Measurements from ENCODE around the gene ARHGAP5. TPM values are rescaled to one million over a fixed set of nuclear protein-coding genes. Genes with fewer than 3 reads are reported as not detected.

Gene ARHGAP5
- total RNA-seq, 1 donor from 2014 or later, result 73.8 TPM

DNA sequence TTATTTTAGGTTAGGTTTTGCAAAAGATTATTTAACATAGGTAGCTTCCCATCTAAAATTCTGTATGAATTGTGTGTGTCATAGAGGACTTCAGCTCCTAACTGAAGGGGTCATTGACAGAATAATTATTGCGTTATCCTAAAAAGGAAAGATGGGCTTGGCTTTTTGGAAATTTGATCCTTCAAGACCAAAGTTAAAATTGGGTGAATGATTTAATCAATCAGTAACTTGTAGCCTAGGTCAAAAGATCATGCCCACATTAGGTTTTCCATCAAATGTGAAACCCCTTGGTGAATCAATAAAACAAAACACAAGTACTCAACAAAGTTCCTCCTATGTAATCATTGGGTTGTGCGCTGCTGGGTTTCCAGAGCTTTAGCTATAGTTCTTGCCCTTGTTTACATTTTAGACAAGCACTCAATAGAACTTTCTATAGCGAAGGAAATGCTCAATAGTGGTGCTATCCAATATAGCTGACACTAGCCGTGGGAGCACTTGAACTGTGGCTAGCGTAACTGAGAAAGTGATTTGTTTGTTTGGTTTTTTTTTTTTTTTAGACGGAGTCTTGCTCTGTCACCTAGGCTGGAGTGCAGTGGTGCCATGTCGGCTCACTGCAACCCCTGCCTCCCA is 37.6 kb upstream of the ARHGAP5 start:
- H3K27me3 Mint-ChIP-seq (ENCODE audit: unreplicated experiment), result peaks cover 1% of the 10 kb centered on the region
- no peaks in the 10 kb centered on the region for H3K36me3 Mint-ChIP-seq (ENCODE audit: unreplicated experiment)
- no peaks in the 10 kb centered on the region for H3K4me1 Mint-ChIP-seq (ENCODE audit: low read depth, unreplicated experiment)
- TF ChIP-seq, protein P1, sequence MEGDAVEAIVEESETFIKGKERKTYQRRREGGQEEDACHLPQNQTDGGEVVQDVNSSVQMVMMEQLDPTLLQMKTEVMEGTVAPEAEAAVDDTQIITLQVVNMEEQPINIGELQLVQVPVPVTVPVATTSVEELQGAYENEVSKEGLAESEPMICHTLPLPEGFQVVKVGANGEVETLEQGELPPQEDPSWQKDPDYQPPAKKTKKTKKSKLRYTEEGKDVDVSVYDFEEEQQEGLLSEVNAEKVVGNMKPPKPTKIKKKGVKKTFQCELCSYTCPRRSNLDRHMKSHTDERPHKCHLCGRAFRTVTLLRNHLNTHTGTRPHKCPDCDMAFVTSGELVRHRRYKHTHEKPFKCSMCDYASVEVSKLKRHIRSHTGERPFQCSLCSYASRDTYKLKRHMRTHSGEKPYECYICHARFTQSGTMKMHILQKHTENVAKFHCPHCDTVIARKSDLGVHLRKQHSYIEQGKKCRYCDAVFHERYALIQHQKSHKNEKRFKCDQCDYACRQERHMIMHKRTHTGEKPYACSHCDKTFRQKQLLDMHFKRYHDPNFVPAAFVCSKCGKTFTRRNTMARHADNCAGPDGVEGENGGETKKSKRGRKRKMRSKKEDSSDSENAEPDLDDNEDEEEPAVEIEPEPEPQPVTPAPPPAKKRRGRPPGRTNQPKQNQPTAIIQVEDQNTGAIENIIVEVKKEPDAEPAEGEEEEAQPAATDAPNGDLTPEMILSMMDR (IDR thresholded peaks at IDR 0.05; ENCODE audit: partially characterized antibody, unreplicated experiment), result no peak
- H3K9me3 Mint-ChIP-seq (ENCODE audit: unreplicated experiment), result peaks cover 2% of the 10 kb centered on the region
- no peak overlapping the region for H3K4me3 Mint-ChIP-seq (ENCODE audit: unreplicated experiment)
- DNase-seq, result no peak
- no peak overlapping the region for H3K27ac Mint-ChIP-seq (ENCODE audit: unreplicated experiment)

DNA sequence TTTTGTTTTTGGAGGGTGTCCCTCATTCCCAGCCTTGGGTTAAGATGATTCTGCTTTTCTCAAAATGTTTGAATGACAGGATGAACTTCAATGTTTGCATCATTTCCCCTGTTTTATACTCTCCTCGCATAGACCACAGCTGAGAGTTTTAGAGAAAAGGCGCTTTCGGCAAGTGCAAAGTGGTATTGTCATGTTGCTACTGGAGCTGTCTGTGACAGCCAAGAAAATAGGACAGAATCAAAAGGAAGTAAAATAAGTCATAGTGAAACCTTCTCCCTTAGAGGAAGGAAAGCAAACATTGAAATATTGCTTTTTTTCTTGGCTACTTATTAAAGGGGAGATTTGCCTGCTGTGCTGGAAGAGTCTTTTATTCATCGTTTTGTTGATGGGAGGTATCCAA is 33.5 kb upstream of the ARHGAP5 start:
- no peak overlapping the region for H3K4me3 Mint-ChIP-seq (ENCODE audit: unreplicated experiment)
- no peaks in the 10 kb centered on the region for H3K27me3 Mint-ChIP-seq (ENCODE audit: unreplicated experiment)
- TF ChIP-seq, protein P1 (IDR thresholded peaks at IDR 0.05; ENCODE audit: partially characterized antibody, unreplicated experiment), result no peak
- no peak overlapping the region for H3K27ac Mint-ChIP-seq (ENCODE audit: unreplicated experiment)
- H3K4me1 Mint-ChIP-seq (ENCODE audit: low read depth, unreplicated experiment), result no peaks in the 10 kb centered on the region
- H3K36me3 Mint-ChIP-seq (ENCODE audit: unreplicated experiment), result no peaks in the 10 kb centered on the region
- DNase-seq, result no peak
- no peaks in the 10 kb centered on the region for H3K9me3 Mint-ChIP-seq (ENCODE audit: unreplicated experiment)

DNA sequence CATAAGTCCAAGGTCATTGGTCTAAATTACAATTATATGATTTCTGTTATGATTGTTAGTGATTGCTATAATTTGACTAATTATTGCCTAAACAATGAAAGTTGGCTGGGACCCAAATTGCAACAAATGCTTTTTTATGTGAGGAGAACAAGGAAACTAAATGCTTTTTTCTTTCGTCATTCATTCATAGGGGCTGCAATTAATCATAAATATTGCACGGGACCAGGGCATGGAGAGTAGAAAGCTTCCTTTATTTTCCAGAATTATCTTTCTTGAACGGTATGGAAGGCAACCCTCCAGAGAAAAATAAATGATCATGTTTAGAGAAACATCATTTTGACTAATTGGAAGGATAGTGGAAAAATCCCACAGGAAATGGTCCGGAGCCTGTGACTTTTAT is 32.6 kb upstream of the ARHGAP5 start:
- Mint-ChIP-seq H3K27ac (ENCODE audit: unreplicated experiment) (no peak overlapping the region), H3K36me3 (ENCODE audit: unreplicated experiment) (no peaks in the 10 kb centered on the region), H3K4me3 (ENCODE audit: unreplicated experiment) (no peak overlapping the region), H3K9me3 (ENCODE audit: unreplicated experiment) (no peaks in the 10 kb centered on the region), H3K4me1 (ENCODE audit: low read depth, unreplicated experiment) (no peaks in the 10 kb centered on the region), H3K27me3 (ENCODE audit: unreplicated experiment) (no peaks in the 10 kb centered on the region)
- TF ChIP-seq, protein P1 (IDR thresholded peaks at IDR 0.05; ENCODE audit: partially characterized antibody, unreplicated experiment), result no peak
- no peak for DNase-seq

DNA sequence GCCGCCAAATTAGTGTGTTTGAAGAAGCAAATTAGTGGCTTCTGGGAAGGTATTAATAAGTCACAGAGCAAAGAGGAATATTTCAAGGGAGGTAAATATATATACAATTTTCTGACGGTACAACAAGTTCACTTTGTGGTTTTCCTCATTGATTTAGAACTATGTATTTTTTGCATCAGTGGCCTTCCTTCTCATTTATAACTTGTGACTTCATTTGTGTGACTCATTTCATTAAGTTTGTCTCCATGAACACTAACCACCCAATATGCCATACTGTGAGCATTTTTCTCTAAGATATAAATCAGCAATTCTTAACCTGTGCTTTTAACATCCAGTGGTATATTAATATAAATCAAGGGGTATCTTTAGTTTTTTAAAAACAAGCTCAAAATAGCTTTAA is 29.3 kb upstream of the ARHGAP5 start:
- H3K4me3 Mint-ChIP-seq (ENCODE audit: unreplicated experiment), result no peak overlapping the region
- TF ChIP-seq, protein P1 (IDR thresholded peaks at IDR 0.05; ENCODE audit: partially characterized antibody, unreplicated experiment), result no peak
- H3K27ac Mint-ChIP-seq (ENCODE audit: unreplicated experiment), result no peak overlapping the region
- H3K4me1 Mint-ChIP-seq (ENCODE audit: low read depth, unreplicated experiment), result no peaks in the 10 kb centered on the region
- no peaks in the 10 kb centered on the region for H3K27me3 Mint-ChIP-seq (ENCODE audit: unreplicated experiment)
- H3K36me3 Mint-ChIP-seq (ENCODE audit: unreplicated experiment), result no peaks in the 10 kb centered on the region
- no peaks in the 10 kb centered on the region for H3K9me3 Mint-ChIP-seq (ENCODE audit: unreplicated experiment)
- no peak for DNase-seq

DNA sequence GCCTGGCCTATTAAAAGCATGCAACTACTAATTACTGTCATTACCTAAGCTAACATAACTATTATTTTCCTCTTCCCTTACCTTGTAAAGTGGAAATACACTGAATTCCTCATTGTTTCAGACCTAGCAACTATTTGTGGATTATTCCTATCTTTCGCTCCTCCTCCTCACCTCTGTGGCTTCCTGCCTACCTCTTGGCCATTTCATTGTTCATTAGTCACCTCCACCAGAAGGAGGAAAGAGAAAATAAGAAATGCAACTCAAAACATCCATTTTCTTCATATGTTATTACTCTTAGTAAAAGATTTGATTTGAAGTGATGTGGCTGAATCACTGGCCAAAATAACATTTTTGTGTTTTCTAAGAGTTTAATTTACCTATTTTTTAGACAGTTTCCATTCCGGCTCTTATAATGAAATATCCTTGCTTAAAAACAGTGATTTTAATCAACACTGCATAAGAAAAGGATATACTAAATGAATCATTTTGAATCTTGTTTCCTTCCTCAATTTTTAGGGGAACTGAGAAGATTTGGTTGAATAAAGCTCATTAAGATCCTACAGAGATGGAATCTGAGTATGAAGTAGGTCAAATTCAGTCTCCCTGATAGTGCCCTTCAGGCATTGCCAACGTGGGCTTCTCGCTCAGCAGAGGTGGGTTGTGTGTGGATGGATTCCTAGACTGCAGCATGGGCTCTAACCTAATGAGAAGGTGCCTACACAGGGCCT is 27.6 kb upstream of the ARHGAP5 start:
- TF ChIP-seq, protein P1 (IDR thresholded peaks at IDR 0.05; ENCODE audit: partially characterized antibody, unreplicated experiment), result no peak

More for the DNA sequence above, 27.6 kb upstream of the ARHGAP5 start:
- DNase-seq, result no peak
- H3K4me3 Mint-ChIP-seq (ENCODE audit: unreplicated experiment), result no peak overlapping the region
- no peaks in the 10 kb centered on the region for H3K27me3 Mint-ChIP-seq (ENCODE audit: unreplicated experiment)
- no peak overlapping the region for H3K27ac Mint-ChIP-seq (ENCODE audit: unreplicated experiment)
- H3K36me3 Mint-ChIP-seq (ENCODE audit: unreplicated experiment), result peaks cover 2% of the 10 kb centered on the region
- no peaks in the 10 kb centered on the region for H3K9me3 Mint-ChIP-seq (ENCODE audit: unreplicated experiment)
- H3K4me1 Mint-ChIP-seq (ENCODE audit: low read depth, unreplicated experiment), result no peaks in the 10 kb centered on the region

All from glutamatergic neuron (in vitro differentiated cells).